ENCODE data around the gene GFOD1. TPM values are rescaled to one million over a fixed set of nuclear protein-coding genes. Genes with fewer than 3 reads are reported as not detected.

Gene GFOD1
- polyA plus RNA-seq, 1 donor from 2014 or later, result 7.0 TPM

- no peak overlapping the region for H3K4me2 ChIP-seq (ENCODE audit: low read length)
- H3K36me3 ChIP-seq (ENCODE audit: insufficient read depth, low read length), result no peaks in the 10 kb centered on the region
- H4K20me1 ChIP-seq (ENCODE audit: insufficient read depth), result no peaks in the 10 kb centered on the region
- H3K4me3 ChIP-seq (ENCODE audit: low read length), result no peak overlapping the region
- no peak for TF ChIP-seq POLR2AphosphoS5 (IDR thresholded peaks at IDR 0.05)
- TF ChIP-seq EP300 (conservative IDR thresholded peaks at IDR 0.05; ENCODE audit: poor library complexity, severe bottlenecking), result no peak
- H3K9ac ChIP-seq (ENCODE audit: low read length), result no peak overlapping the region
- H3K27me3 ChIP-seq (ENCODE audit: insufficient read depth, low read depth, low read length), result no peaks in the 10 kb centered on the region
- H3K9me2 ChIP-seq (ENCODE audit: insufficient read depth, low read length), result no peaks in the 10 kb centered on the region
- no peaks in the 10 kb centered on the region for H3K9me3 ChIP-seq (ENCODE audit: low read length)
- H3K27ac ChIP-seq (ENCODE audit: low read length), result peak overlapping the region; percentile 73
- no peaks in the 10 kb centered on the region for H3F3A ChIP-seq (ENCODE audit: insufficient read depth, low read length, poor library complexity, severe bottlenecking)
- H3K79me2 ChIP-seq (replicated peaks; ENCODE audit: insufficient read depth, low read length), result no peaks in the 10 kb centered on the region
- H2AFZ ChIP-seq (ENCODE audit: low read depth, low read length), result no peak overlapping the region
Measured at GRCh38 chr6:13413900-13414555, 73.4 kb downstream of the GFOD1 start.

GRCh38 chr6:13413466-13413862, 73.9 kb downstream of the GFOD1 start:
- TF ChIP-seq CTCF (IDR thresholded peaks at IDR 0.05; ENCODE audit: poor library complexity, severe bottlenecking), result no peak
- Histone ChIP-seq H3K79me2 (replicated peaks; ENCODE audit: insufficient read depth, low read length) (no peaks in the 10 kb centered on the region), H3K4me3 (ENCODE audit: low read length) (peak overlapping the region; percentile 36), H3K9me3 (ENCODE audit: low read length) (no peaks in the 10 kb centered on the region), H3K9me2 (ENCODE audit: insufficient read depth, low read length) (no peaks in the 10 kb centered on the region), H3K27me3 (ENCODE audit: insufficient read depth, low read depth, low read length) (no peaks in the 10 kb centered on the region), H3K9ac (ENCODE audit: low read length) (no peak overlapping the region), H3K27ac (ENCODE audit: low read length) (peak overlapping the region; percentile 73), H4K20me1 (ENCODE audit: insufficient read depth) (no peaks in the 10 kb centered on the region), H2AFZ (ENCODE audit: low read depth, low read length) (no peak overlapping the region), H3K4me2 (ENCODE audit: low read length) (peak overlapping the region; percentile 7), H3F3A (ENCODE audit: insufficient read depth, low read length, poor library complexity, severe bottlenecking) (no peaks in the 10 kb centered on the region), H3K36me3 (ENCODE audit: insufficient read depth, low read length) (no peaks in the 10 kb centered on the region)

- Histone ChIP-seq H2AFZ (ENCODE audit: low read depth, low read length) (no peak overlapping the region), H3K9me2 (ENCODE audit: insufficient read depth, low read length) (no peaks in the 10 kb centered on the region), H3K4me2 (ENCODE audit: low read length) (peak overlapping the region; percentile 7), H3K9me3 (ENCODE audit: low read length) (no peaks in the 10 kb centered on the region), H3K27me3 (ENCODE audit: insufficient read depth, low read depth, low read length) (no peaks in the 10 kb centered on the region), H3K27ac (ENCODE audit: low read length) (peak overlapping the region; percentile 73), H3F3A (ENCODE audit: insufficient read depth, low read length, poor library complexity, severe bottlenecking) (no peaks in the 10 kb centered on the region), H3K36me3 (ENCODE audit: insufficient read depth, low read length) (no peaks in the 10 kb centered on the region), H3K79me2 (replicated peaks; ENCODE audit: insufficient read depth, low read length) (no peaks in the 10 kb centered on the region), H4K20me1 (ENCODE audit: insufficient read depth) (no peaks in the 10 kb centered on the region), H3K9ac (ENCODE audit: low read length) (peak overlapping the region; percentile 33), H3K4me3 (ENCODE audit: low read length) (peak overlapping the region; percentile 36)
- TF ChIP-seq MXI1 (conservative IDR thresholded peaks at IDR 0.05; ENCODE audit: poor library complexity, severe bottlenecking) (no peak), EP300 (conservative IDR thresholded peaks at IDR 0.05; ENCODE audit: poor library complexity, severe bottlenecking) (peak; percentile 46), TAF1 (IDR thresholded peaks at IDR 0.05; ENCODE audit: low read depth) (no peak), SMC3 (conservative IDR thresholded peaks at IDR 0.05; ENCODE audit: poor library complexity) (peak; percentile 17), POLR2AphosphoS5 (IDR thresholded peaks at IDR 0.05) (peak; percentile 75), REST (IDR thresholded peaks at IDR 0.05; ENCODE audit: borderline replicate concordance) (no peak), CTCF (IDR thresholded peaks at IDR 0.05; ENCODE audit: poor library complexity, severe bottlenecking) (no peak), EZH2 (IDR thresholded peaks at IDR 0.05; ENCODE audit: borderline replicate concordance, insufficient read depth, low read length, poor library complexity, severe bottlenecking) (no peak)
Measured at GRCh38 chr6:13412639-13413465, 74.5 kb downstream of the GFOD1 start.
